H1 (cell line): Measurements from ENCODE around the gene RFFL. TPM values are rescaled to one million over a fixed set of nuclear protein-coding genes. Genes with fewer than 3 reads are reported as not detected.

Experiments
- CTCF ChIA-PET: fragments of 300-600 bp; sonication (Branson Sonifier 250); formaldehyde crosslinking; loops from one replicate; lab custom pipeline; 2021; ENCODE audit not compliant: partially characterized antibody; lab: Charles Lee
- POLR2A ChIA-PET: fragments of 300-600 bp; sonication (Branson Sonifier 250); formaldehyde crosslinking; loops from one replicate; lab custom pipeline; 2021; ENCODE audit warnings: inconsistent platforms; ENCODE audit not compliant: partially characterized antibody; lab: Charles Lee
- DNase-seq, 2 experiments: peaks; one replicate each; pipeline versions ENCODE4 v3.0.0 to v3.0.0-alpha.2; 2010 to 2022; ENCODE audit warnings: low spot score in 2 of 2, low read depth in 1 of 2, mixed read lengths in 1 of 2
- FAIRE-seq: peaks from 2 replicates; lab custom pipeline; 2011; peaks lifted over from hg19 to GRCh38; lab: Jason Lieb, UNC
- H2AFZ ChIP-seq: 2 replicates; pipeline ENCODE4 v1.8.1; 2012; ENCODE audit warnings: low read length, inconsistent platforms
- H2AK5ac ChIP-seq: 2 replicates; pipeline ENCODE4 v1.6.1; 2013; ENCODE audit warnings: low read depth, low read length
- H2BK120ac ChIP-seq: replicated peaks from 2 replicates; pipeline ENCODE3; 2013; ENCODE audit warnings: low read depth, low read length, inconsistent platforms
- H2BK12ac ChIP-seq: 2 replicates; pipeline ENCODE4 v1.6.1; 2013; ENCODE audit warnings: low read depth, low read length
- H2BK15ac ChIP-seq: 2 replicates; pipeline ENCODE4 v1.6.1; 2013; ENCODE audit warnings: low read length
- H2BK20ac ChIP-seq: 2 replicates; pipeline ENCODE4 v1.6.1; 2013; ENCODE audit warnings: low read length
- H2BK5ac ChIP-seq: 2 replicates; pipeline ENCODE4 v1.6.1; 2013; ENCODE audit warnings: low read depth, low read length
- H3K14ac ChIP-seq: 2 replicates; pipeline ENCODE4 v1.6.1; 2013; ENCODE audit warnings: inconsistent platforms; ENCODE audit not compliant: insufficient read length
- H3K18ac ChIP-seq: 2 replicates; pipeline ENCODE4 v1.6.1; 2013; ENCODE audit warnings: low read length; ENCODE audit errors: extremely low read depth
- H3K23ac ChIP-seq: 2 replicates; pipeline ENCODE4 v1.6.1; 2013; ENCODE audit warnings: inconsistent platforms; ENCODE audit not compliant: insufficient read length
- H3K23me2 ChIP-seq: 2 replicates; pipeline ENCODE4 v1.6.1; 2013; ENCODE audit warnings: low read depth, low read length
- H3K27ac ChIP-seq: 2 replicates; pipeline ENCODE4 v1.6.1; 2011; ENCODE audit warnings: low read depth, low read length, inconsistent platforms
- H3K27me3 ChIP-seq, 4 experiments: replicated peaks in 1 of 4; 1 replicate in 1 of 4; 2 replicates in 3 of 4; pipeline versions ENCODE4 v1.6.1 to v1.8.1; 2011 to 2013; ENCODE audit warnings: low read length in 3 of 4, mild to moderate bottlenecking in 3 of 4, inconsistent platforms in 2 of 4, mixed read lengths in 2 of 4, moderate library complexity in 1 of 4; ENCODE audit not compliant: control insufficient read depth in 3 of 4, insufficient read depth in 3 of 4; ENCODE audit errors: extremely low read depth in 1 of 4
- H3K36me3 ChIP-seq, 4 experiments: 2 replicates each; pipeline versions ENCODE4 v1.6.1 to v1.8.1; 2011 to 2013; ENCODE audit warnings: mild to moderate bottlenecking in 4 of 4, low read length in 3 of 4, moderate library complexity in 2 of 4, control low read depth in 1 of 4, inconsistent platforms in 1 of 4; ENCODE audit not compliant: insufficient read depth in 4 of 4, control insufficient read depth in 2 of 4
- H3K4ac ChIP-seq: replicated peaks from 2 replicates; pipeline ENCODE3; 2013; ENCODE audit warnings: low read length, low read depth, mixed read lengths, inconsistent platforms; ENCODE audit not compliant: insufficient read length
- H3K4me1 ChIP-seq, 4 experiments: replicated peaks in 1 of 4; 1 replicate in 1 of 4; 2 replicates in 3 of 4; pipeline versions ENCODE4 v1.6.1 to v1.8.1; 2011 to 2013; ENCODE audit warnings: low read length in 3 of 4, inconsistent platforms in 2 of 4, mixed read lengths in 1 of 4; ENCODE audit not compliant: insufficient read depth in 4 of 4, control insufficient read depth in 3 of 4
- H3K4me2 ChIP-seq, 2 experiments: 2 replicates each; pipeline versions ENCODE4 v1.6.1 to v1.8.1; 2011 to 2013; ENCODE audit warnings: low read depth in 2 of 2, low read length in 2 of 2, control low read depth in 1 of 2, inconsistent platforms in 1 of 2, mild to moderate bottlenecking in 1 of 2; ENCODE audit not compliant: insufficient read depth in 1 of 2
- H3K4me3 ChIP-seq, 4 experiments: fragments of 200-600, 300-600 bp in 1 of 4; sonication (generic), shearing (Covaris generic), sonication (Bioruptor Twin) in 1 of 4; 2 replicates each; pipeline versions ENCODE4 v1.5.1 to v1.8.1; 2011 to 2016; ENCODE audit warnings: low read length in 4 of 4, low read depth in 3 of 4, control low read depth in 2 of 4, inconsistent platforms in 2 of 4, mild to moderate bottlenecking in 2 of 4, mixed read lengths in 1 of 4, moderate library complexity in 1 of 4; ENCODE audit not compliant: insufficient read depth in 2 of 4; ENCODE audit errors: extremely low read depth in 1 of 4
- H3K56ac ChIP-seq: replicated peaks from 2 replicates; pipeline ENCODE3; 2013; ENCODE audit warnings: low read depth, mild to moderate bottlenecking, mixed read lengths, low read length, inconsistent platforms; ENCODE audit not compliant: insufficient read length
- H3K79me1 ChIP-seq: 2 replicates; pipeline ENCODE4 v1.6.1; 2013; ENCODE audit warnings: low read depth, low read length, control low read depth
- H3K79me2 ChIP-seq, 2 experiments: 2 replicates each; pipeline versions ENCODE4 v1.6.1 to v1.8.1; 2012 to 2013; ENCODE audit warnings: low read length in 2 of 2, mild to moderate bottlenecking in 2 of 2, inconsistent platforms in 1 of 2; ENCODE audit not compliant: insufficient read depth in 2 of 2, control insufficient read depth in 1 of 2
- H3K9ac ChIP-seq, 4 experiments: replicated peaks in 1 of 4; 1 replicate in 1 of 4; 2 replicates in 3 of 4; pipeline versions ENCODE4 v1.6.1 to v1.8.1; 2011 to 2013; ENCODE audit warnings: low read depth in 3 of 4, low read length in 3 of 4, control low read depth in 2 of 4, mild to moderate bottlenecking in 2 of 4, moderate library complexity in 2 of 4, inconsistent platforms in 1 of 4; ENCODE audit errors: extremely low read depth in 1 of 4
- H3K9me3 ChIP-seq, 2 experiments: 2 replicates each; pipeline versions ENCODE4 v1.6.1 to v1.8.1; 2012 to 2013; ENCODE audit warnings: mild to moderate bottlenecking in 2 of 2, moderate library complexity in 2 of 2, control low read depth in 1 of 2, inconsistent platforms in 1 of 2, low read depth in 1 of 2, low read length in 1 of 2, mixed read lengths in 1 of 2; ENCODE audit not compliant: insufficient read depth in 2 of 2
- H4K20me1 ChIP-seq, 2 experiments: replicated peaks in 1 of 2; 2 replicates each; pipeline versions ENCODE3 to v1.8.1; 2011 to 2013; ENCODE audit warnings: inconsistent platforms in 2 of 2, low read length in 2 of 2, mild to moderate bottlenecking in 1 of 2; ENCODE audit not compliant: insufficient read depth in 2 of 2, control insufficient read depth in 1 of 2
- H4K5ac ChIP-seq: 2 replicates; pipeline ENCODE4 v1.6.1; 2013; ENCODE audit warnings: low read length, low read depth, mixed read lengths, inconsistent platforms; ENCODE audit not compliant: insufficient read length
- H4K8ac ChIP-seq: 2 replicates; pipeline ENCODE4 v1.8.0; 2013; ENCODE audit warnings: mild to moderate bottlenecking, moderate library complexity, low read length, inconsistent platforms; ENCODE audit not compliant: insufficient read depth; ENCODE audit errors: extremely low read depth
- H4K91ac ChIP-seq: replicated peaks from 2 replicates; pipeline ENCODE3; 2013; ENCODE audit warnings: low read length, mixed read lengths, inconsistent platforms; ENCODE audit not compliant: insufficient read length
- CHD1 ChIP-seq: IDR thresholded peaks from 2 replicates; pipeline ENCODE4 v1.6.1; 2012; ENCODE audit warnings: low read depth, low read length, improper control_type of control experiment
- FOSL1 ChIP-seq: IDR thresholded peaks from 2 replicates; pipeline ENCODE4 v1.6.1; 2011; ENCODE audit warnings: mild to moderate bottlenecking, low read depth, low read length, moderate library complexity; ENCODE audit not compliant: insufficient read depth
- WGBS, 2 experiments: shearing (Covaris generic) in 1 of 2; methylation state at CpG; one replicate each; pipeline versions ENCODE4 v1.1.6 to v1.1.7; 2013 to 2015; ENCODE audit warnings: low lambda C conversion rate in 2 of 2, mixed read lengths in 2 of 2, inconsistent platforms in 1 of 2, low coverage in 1 of 2, missing lambda C conversion rate in 1 of 2; ENCODE audit not compliant: insufficient replicate concordance in 2 of 2, insufficient coverage in 1 of 2, insufficient read length in 1 of 2; ENCODE audit errors: extremely low coverage in 1 of 2, missing lambda C conversion rate in 1 of 2; 5-methylcytosine and 5-hydroxymethylcytosine counted together
- polyA plus RNA-seq, 7 experiments: library from polyadenylated mRNA; depleted of rRNA in 3 of 7; stranded (reverse) in 5 of 7; unstranded in 2 of 7; fragments of >200 nt in 5 of 7; fragments of 200-250 nt in 2 of 7; gene quantifications; 1 replicate in 5 of 7; 2 replicates in 1 of 7; 4 replicates in 1 of 7; pipeline versions ENCODE4 v1.2.1 to v1.2.3, GENCODE V29; 2011 to 2013; ENCODE audit warnings: missing spikeins in 2 of 7, mixed read lengths in 2 of 7
- total RNA-seq: library from RNA; stranded (reverse); fragmentation: NEBNext Ultra II Directional; extraction: Animal tissue kit (Norgen Biotek cat#: 25700); gene quantifications from 2 replicates; pipeline ENCODE4 v1.2.1, GENCODE V29; 2021
- TF ChIP-seq, protein P1 (sequence below): IDR thresholded peaks from 2 replicates; pipeline ENCODE4 v1.6.1; 2011; ENCODE audit warnings: low read length, improper control_type of control experiment
- TF ChIP-seq, protein P2 (sequence below), 3 experiments: IDR thresholded peaks; 1 replicate in 2 of 3; 2 replicates in 1 of 3; pipeline versions ENCODE4 v1.5.1 to v1.6.1; 2011; ENCODE audit warnings: low read length in 3 of 3, mild to moderate bottlenecking in 3 of 3, inconsistent platforms in 2 of 3, low read depth in 1 of 3, moderate library complexity in 1 of 3; ENCODE audit not compliant: insufficient read depth in 1 of 3; ENCODE audit errors: control extremely low read depth in 1 of 3

Gene RFFL
- total and polyA plus RNA-seq, 2 of the 8 experiments (the other 6 are each of a cell fraction or from before 2014, with no cell fraction given), result 14.0 to 24.5 TPM

DNA sequence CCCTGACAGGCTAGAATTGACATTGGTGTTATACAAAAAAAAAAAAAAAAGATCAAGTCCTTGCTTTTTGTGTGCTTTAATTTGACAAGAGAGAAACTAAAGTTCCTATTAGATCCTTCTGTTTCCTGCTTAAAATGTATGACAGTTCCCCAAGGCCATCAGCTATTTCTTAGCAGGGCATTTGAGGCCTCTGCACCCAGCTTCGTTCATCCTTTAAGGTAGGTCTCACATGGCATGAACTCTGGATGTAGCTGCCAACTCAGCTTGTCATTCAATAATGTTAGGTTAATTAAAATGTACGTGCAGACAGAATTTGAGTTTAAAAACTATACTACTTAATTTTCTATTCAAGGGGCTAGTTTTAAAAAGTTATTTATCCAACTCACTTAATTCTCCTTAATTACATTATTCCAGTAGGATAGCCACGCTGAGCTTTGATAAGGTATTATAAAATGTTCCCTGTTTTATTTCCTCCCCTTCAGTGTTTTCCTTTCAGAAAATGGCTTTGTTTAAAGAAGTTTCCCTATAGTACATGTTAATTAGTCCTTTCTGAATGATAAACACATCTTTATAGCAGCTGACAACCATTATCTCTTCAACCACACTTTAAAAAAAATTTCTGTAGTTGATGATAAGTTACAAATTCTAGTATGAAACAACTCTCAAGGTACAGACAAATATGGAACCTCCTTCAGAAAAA, 1.2 kb upstream of the RFFL start:
- H2BK12ac ChIP-seq, result peak overlapping the region; percentile 71; the same call in 1 of the 2 replicates
- H3K27me3 ChIP-seq, result no peaks in the 10 kb centered on the region
- H3K56ac ChIP-seq, result no peak overlapping the region
- H3K27ac ChIP-seq, result no peak overlapping the region
- no peak overlapping the region; the same call in 1 of the 2 replicates for H2BK5ac ChIP-seq
- no peak overlapping the region for H4K8ac ChIP-seq
- 79% methylated on average over 3 of the region's 3 CpGs; no CpG with 5 or more reads in 1 of the 2 experiments for WGBS, 2 experiments
- DNase-seq (no peak), FAIRE-seq (no peak)
- no peak overlapping the region for H2AK5ac ChIP-seq
- no peaks in the 10 kb centered on the region for H3K9me3 ChIP-seq
- POLR2A ChIA-PET, result interaction anchor here (0.6 to 2.1 kb wide), 9 partner anchors 10 to 85 kb away, joined by 3 to 9 read pairs (median 7); no protein-coding TSS in a partner anchor
- no peaks in the 10 kb centered on the region for H3K36me3 ChIP-seq
- TF ChIP-seq CHD1 (no peak), FOSL1 (no peak)
- TF ChIP-seq, protein P1, sequence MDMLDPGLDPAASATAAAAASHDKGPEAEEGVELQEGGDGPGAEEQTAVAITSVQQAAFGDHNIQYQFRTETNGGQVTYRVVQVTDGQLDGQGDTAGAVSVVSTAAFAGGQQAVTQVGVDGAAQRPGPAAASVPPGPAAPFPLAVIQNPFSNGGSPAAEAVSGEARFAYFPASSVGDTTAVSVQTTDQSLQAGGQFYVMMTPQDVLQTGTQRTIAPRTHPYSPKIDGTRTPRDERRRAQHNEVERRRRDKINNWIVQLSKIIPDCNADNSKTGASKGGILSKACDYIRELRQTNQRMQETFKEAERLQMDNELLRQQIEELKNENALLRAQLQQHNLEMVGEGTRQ, result no peak
- TF ChIP-seq, protein P2, sequence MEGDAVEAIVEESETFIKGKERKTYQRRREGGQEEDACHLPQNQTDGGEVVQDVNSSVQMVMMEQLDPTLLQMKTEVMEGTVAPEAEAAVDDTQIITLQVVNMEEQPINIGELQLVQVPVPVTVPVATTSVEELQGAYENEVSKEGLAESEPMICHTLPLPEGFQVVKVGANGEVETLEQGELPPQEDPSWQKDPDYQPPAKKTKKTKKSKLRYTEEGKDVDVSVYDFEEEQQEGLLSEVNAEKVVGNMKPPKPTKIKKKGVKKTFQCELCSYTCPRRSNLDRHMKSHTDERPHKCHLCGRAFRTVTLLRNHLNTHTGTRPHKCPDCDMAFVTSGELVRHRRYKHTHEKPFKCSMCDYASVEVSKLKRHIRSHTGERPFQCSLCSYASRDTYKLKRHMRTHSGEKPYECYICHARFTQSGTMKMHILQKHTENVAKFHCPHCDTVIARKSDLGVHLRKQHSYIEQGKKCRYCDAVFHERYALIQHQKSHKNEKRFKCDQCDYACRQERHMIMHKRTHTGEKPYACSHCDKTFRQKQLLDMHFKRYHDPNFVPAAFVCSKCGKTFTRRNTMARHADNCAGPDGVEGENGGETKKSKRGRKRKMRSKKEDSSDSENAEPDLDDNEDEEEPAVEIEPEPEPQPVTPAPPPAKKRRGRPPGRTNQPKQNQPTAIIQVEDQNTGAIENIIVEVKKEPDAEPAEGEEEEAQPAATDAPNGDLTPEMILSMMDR (IDR thresholded peaks at IDR 0.05; ENCODE audit: control extremely low read depth in 1 of 3, insufficient read depth in 1 of 3, low read depth in 1 of 3, low read length in 3 of 3), result no peak
- peak overlapping the region; percentile 50 to 54; a peak in 2 of 4 replicates for H3K4me2 ChIP-seq
- H4K20me1 ChIP-seq, result no peaks in the 10 kb centered on the region
- no peak overlapping the region for H3K23ac ChIP-seq
- H2AFZ ChIP-seq, result no peak overlapping the region
- no peak overlapping the region for H3K18ac ChIP-seq
- H4K91ac ChIP-seq, result no peak overlapping the region
- H3K9ac ChIP-seq, result no peak overlapping the region
- no peaks in the 10 kb centered on the region for H3K23me2 ChIP-seq
- H3K14ac ChIP-seq, result no peak overlapping the region
- CTCF ChIA-PET, result interaction anchor here (0.7 to 4.5 kb wide), 4 partner anchors 8 to 66 kb away, joined by 3 to 17 read pairs (median 4); no protein-coding TSS in a partner anchor
- H4K5ac ChIP-seq, result no peak overlapping the region
- H2BK20ac ChIP-seq, result no peak overlapping the region
- H3K4me1 ChIP-seq, result peaks cover 0 to 11% (median 5%) of the 10 kb centered on the region in 4 experiments; a peak in 5 of 7 replicates
- H3K4me3 ChIP-seq, result peak overlapping the region in 1 of 4 experiments; percentile 41; a peak in 1 of 8 replicates
- H3K79me2 ChIP-seq, result no peaks in the 10 kb centered on the region
- no peak overlapping the region for H2BK15ac ChIP-seq
- no peak overlapping the region for H3K4ac ChIP-seq
- H3K79me1 ChIP-seq, result no peaks in the 10 kb centered on the region; the same call in 1 of the 2 replicates
- no peak overlapping the region for H2BK120ac ChIP-seq
